Measurements from ENCODE around the gene NELL1.

The NELL1 gene

GRCh38 chr11:20881328-20882079 lies 212.1 kb downstream of the NELL1 start:
- Histone ChIP-seq H4K20me1 (ENCODE audit: insufficient read depth, low read length) (no peaks in the 10 kb centered on the region), H3K4me2 (ENCODE audit: insufficient read depth, low read length) (no peak overlapping the region), H3K4me3 (ENCODE audit: low read depth in 1 of 2, low read length in 2 of 2) (no peak overlapping the region), H3K9me3 (ENCODE audit: insufficient read depth, low read length, severe bottlenecking) (no peaks in the 10 kb centered on the region), H3K27me3 (ENCODE audit: insufficient read depth, low read length, poor library complexity) (no peaks in the 10 kb centered on the region), H3K36me3 (ENCODE audit: insufficient read depth, low read length) (no peaks in the 10 kb centered on the region), H3K9ac (ENCODE audit: low read depth, low read length) (no peak overlapping the region), H3K79me2 (ENCODE audit: insufficient read depth, low read length) (no peaks in the 10 kb centered on the region), H2AFZ (ENCODE audit: low read depth, low read length) (no peak overlapping the region), H3K27ac (ENCODE audit: low read length) (no peak overlapping the region), H3K4me1 (ENCODE audit: insufficient read depth, low read length) (no peaks in the 10 kb centered on the region)
- ATAC-seq (ENCODE audit: insufficient read depth, low read depth) (no peak), DNase-seq (no peak)
- TF ChIP-seq EZH2 (IDR thresholded peaks at IDR 0.05; ENCODE audit: borderline replicate concordance, low read depth, low read length, severe bottlenecking), result no peak
- TF ChIP-seq CTCF (IDR thresholded peaks at IDR 0.05; ENCODE audit: borderline replicate concordance, extremely low read depth, low read length, poor library complexity, severe bottlenecking), result no peak

DNA sequence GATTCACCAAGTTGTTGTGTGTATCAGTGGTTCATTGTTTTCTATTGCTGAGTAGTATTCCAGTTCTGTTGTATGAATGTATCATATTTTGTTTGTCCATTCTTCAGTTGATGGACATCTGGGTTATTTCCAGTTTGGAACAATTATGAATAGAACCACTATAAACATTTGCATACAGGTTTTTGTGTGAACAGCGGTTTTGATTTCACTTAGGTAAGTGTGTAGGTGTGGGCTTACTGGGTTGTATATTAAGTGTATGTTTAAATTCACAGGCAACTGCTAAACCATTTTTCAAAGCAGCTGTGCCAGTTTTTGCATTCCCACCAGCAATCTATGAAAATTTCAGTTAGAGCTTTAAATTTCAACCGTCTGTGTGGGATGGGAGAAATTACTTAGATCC lies 217.8 kb downstream of the NELL1 start:
- no peaks in the 10 kb centered on the region for H3K27me3 ChIP-seq (ENCODE audit: insufficient read depth, low read length, poor library complexity)
- H4K20me1 ChIP-seq (ENCODE audit: insufficient read depth, low read length), result no peaks in the 10 kb centered on the region
- no peak for TF ChIP-seq CTCF (IDR thresholded peaks at IDR 0.05; ENCODE audit: borderline replicate concordance, extremely low read depth, low read length, poor library complexity, severe bottlenecking)
- no peak for TF ChIP-seq EZH2 (IDR thresholded peaks at IDR 0.05; ENCODE audit: borderline replicate concordance, low read depth, low read length, severe bottlenecking)
- H3K9ac ChIP-seq (ENCODE audit: low read depth, low read length), result no peak overlapping the region
- no peaks in the 10 kb centered on the region for H3K36me3 ChIP-seq (ENCODE audit: insufficient read depth, low read length)
- H3K4me2 ChIP-seq (ENCODE audit: insufficient read depth, low read length), result no peak overlapping the region
- no peaks in the 10 kb centered on the region for H3K79me2 ChIP-seq (ENCODE audit: insufficient read depth, low read length)
- H2AFZ ChIP-seq (ENCODE audit: low read depth, low read length), result no peak overlapping the region
- H3K4me1 ChIP-seq (ENCODE audit: insufficient read depth, low read length), result no peaks in the 10 kb centered on the region
- DNase-seq (no peak), ATAC-seq (ENCODE audit: insufficient read depth, low read depth) (no peak)
- no peak overlapping the region for H3K27ac ChIP-seq (ENCODE audit: low read length)
- no peak overlapping the region for H3K4me3 ChIP-seq (ENCODE audit: low read depth in 1 of 2, low read length in 2 of 2)
- H3K9me3 ChIP-seq (ENCODE audit: insufficient read depth, low read length, severe bottlenecking), result no peaks in the 10 kb centered on the region

GRCh38 chr11:20894296-20894695 lies 224.9 kb downstream of the NELL1 start:
- H3K9me3 ChIP-seq (ENCODE audit: insufficient read depth, low read length, severe bottlenecking), result no peaks in the 10 kb centered on the region
- TF ChIP-seq EZH2 (IDR thresholded peaks at IDR 0.05; ENCODE audit: borderline replicate concordance, low read depth, low read length, severe bottlenecking) (no peak), CTCF (IDR thresholded peaks at IDR 0.05; ENCODE audit: borderline replicate concordance, extremely low read depth, low read length, poor library complexity, severe bottlenecking) (no peak)
- no peak overlapping the region for H3K27ac ChIP-seq (ENCODE audit: low read length)
- H2AFZ ChIP-seq (ENCODE audit: low read depth, low read length), result no peak overlapping the region
- H3K27me3 ChIP-seq (ENCODE audit: insufficient read depth, low read length, poor library complexity), result no peaks in the 10 kb centered on the region
- H3K4me1 ChIP-seq (ENCODE audit: insufficient read depth, low read length), result no peaks in the 10 kb centered on the region
- ATAC-seq (ENCODE audit: insufficient read depth, low read depth) (no peak), DNase-seq (no peak)
- H4K20me1 ChIP-seq (ENCODE audit: insufficient read depth, low read length), result no peaks in the 10 kb centered on the region
- no peaks in the 10 kb centered on the region for H3K79me2 ChIP-seq (ENCODE audit: insufficient read depth, low read length)
- H3K36me3 ChIP-seq (ENCODE audit: insufficient read depth, low read length), result no peaks in the 10 kb centered on the region
- H3K4me2 ChIP-seq (ENCODE audit: insufficient read depth, low read length), result no peak overlapping the region
- no peak overlapping the region for H3K4me3 ChIP-seq (ENCODE audit: low read depth in 1 of 2, low read length in 2 of 2)
- no peak overlapping the region for H3K9ac ChIP-seq (ENCODE audit: low read depth, low read length)
